ENCODE measurements around the gene RNF222.

DNA sequence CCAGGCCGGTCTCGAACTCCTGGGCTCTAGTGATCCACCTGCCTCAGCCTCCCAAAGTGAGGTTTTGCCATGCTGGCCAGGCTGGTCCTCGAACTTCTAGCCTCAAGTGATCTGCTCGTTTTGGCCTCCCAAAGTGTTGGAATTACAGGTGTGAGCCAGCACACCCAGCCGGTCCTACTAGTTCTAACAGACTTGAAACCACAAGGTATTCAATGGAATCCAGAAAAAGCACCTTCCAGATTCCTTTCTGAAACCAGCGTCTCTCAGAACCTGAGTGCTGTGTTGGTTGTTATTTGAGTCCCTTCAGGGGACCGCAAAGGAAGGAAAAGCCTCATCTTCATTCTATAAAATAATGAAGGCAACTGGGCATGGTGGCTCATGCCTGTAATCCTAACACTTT is 25.2 kb downstream of the RNF222 start:
- TF ChIP-seq, protein P1, sequence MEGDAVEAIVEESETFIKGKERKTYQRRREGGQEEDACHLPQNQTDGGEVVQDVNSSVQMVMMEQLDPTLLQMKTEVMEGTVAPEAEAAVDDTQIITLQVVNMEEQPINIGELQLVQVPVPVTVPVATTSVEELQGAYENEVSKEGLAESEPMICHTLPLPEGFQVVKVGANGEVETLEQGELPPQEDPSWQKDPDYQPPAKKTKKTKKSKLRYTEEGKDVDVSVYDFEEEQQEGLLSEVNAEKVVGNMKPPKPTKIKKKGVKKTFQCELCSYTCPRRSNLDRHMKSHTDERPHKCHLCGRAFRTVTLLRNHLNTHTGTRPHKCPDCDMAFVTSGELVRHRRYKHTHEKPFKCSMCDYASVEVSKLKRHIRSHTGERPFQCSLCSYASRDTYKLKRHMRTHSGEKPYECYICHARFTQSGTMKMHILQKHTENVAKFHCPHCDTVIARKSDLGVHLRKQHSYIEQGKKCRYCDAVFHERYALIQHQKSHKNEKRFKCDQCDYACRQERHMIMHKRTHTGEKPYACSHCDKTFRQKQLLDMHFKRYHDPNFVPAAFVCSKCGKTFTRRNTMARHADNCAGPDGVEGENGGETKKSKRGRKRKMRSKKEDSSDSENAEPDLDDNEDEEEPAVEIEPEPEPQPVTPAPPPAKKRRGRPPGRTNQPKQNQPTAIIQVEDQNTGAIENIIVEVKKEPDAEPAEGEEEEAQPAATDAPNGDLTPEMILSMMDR (IDR thresholded peaks at IDR 0.05; ENCODE audit: low read length), result no peak
- no peak for TF ChIP-seq EZH2 (IDR thresholded peaks at IDR 0.05; ENCODE audit: borderline replicate concordance, low read length)

Measured in OCI-LY1 (cell line).